Adrenal gland (tissue), 5 donors: Measurements from ENCODE around the gene TWIST2.

Experiments
- POLR2A ChIP-seq, 2 donors: fragments of 450-650 bp; IDR thresholded peaks; one replicate each; pipeline ENCODE4 v1.6.1; 2017; ENCODE audit warnings: antibody characterized with exemption in 2 of 2, mild to moderate bottlenecking in 2 of 2, moderate library complexity in 1 of 2
- TF ChIP-seq, protein P1 (sequence below), 6 experiments: fragments of 450-650 bp in 4 of 6; fragments of 200-600 bp in 2 of 6; sonication (generic) in 1 of 6; IDR thresholded peaks; 1 replicate in 5 of 6; 2 replicates in 1 of 6; pipeline versions ENCODE4 v1.5.1 to v1.8.0; 2016 to 2021; ENCODE audit warnings: antibody characterized with exemption in 6 of 6, mild to moderate bottlenecking in 2 of 6, moderate library complexity in 1 of 6
- donor health status: DM: no; HTN: no; CAD: no.

- TF ChIP-seq, protein P1, sequence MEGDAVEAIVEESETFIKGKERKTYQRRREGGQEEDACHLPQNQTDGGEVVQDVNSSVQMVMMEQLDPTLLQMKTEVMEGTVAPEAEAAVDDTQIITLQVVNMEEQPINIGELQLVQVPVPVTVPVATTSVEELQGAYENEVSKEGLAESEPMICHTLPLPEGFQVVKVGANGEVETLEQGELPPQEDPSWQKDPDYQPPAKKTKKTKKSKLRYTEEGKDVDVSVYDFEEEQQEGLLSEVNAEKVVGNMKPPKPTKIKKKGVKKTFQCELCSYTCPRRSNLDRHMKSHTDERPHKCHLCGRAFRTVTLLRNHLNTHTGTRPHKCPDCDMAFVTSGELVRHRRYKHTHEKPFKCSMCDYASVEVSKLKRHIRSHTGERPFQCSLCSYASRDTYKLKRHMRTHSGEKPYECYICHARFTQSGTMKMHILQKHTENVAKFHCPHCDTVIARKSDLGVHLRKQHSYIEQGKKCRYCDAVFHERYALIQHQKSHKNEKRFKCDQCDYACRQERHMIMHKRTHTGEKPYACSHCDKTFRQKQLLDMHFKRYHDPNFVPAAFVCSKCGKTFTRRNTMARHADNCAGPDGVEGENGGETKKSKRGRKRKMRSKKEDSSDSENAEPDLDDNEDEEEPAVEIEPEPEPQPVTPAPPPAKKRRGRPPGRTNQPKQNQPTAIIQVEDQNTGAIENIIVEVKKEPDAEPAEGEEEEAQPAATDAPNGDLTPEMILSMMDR (IDR thresholded peaks at IDR 0.05): no peak
- no peak for TF ChIP-seq POLR2A (IDR thresholded peaks at IDR 0.05)
Measured at GRCh38 chr2:238883421-238883901, 35.6 kb downstream of the TWIST2 start.
